HepG2 (cell line): Measurements from ENCODE around the gene SLC22A9. TPM values are rescaled to one million over a fixed set of nuclear protein-coding genes. Genes with fewer than 3 reads are reported as not detected.

Source experiments
- CBFB ChIP-seq: sonication (generic); formaldehyde crosslinking; IDR thresholded peaks from 2 replicates; pipeline ENCODE4 v1.4.0; 2020; ENCODE audit warnings: missing genetic modification reagents
- FOXA3 ChIP-seq: IDR thresholded peaks from 2 replicates; pipeline ENCODE4 v1.6.1; 2016; ENCODE audit warnings: missing genetic modification reagents, missing compliant biosample characterization
- KDM5A ChIP-seq: fragments of 200-600 bp; sonication (generic); IDR thresholded peaks from 2 replicates; pipeline ENCODE4 v1.7.0; 2018; ENCODE audit warnings: antibody characterized with exemption, mild to moderate bottlenecking, low read length, borderline replicate concordance
- LCORL ChIP-seq, 2 experiments: fragments of 450-650 bp in 1 of 2; sonication (generic) in 1 of 2; formaldehyde crosslinking in 1 of 2; IDR thresholded peaks; 2 replicates each; pipeline versions ENCODE4 v1.5.0 to v1.6.1; 2017 to 2020; ENCODE audit warnings: antibody characterized with exemption in 1 of 2, missing genetic modification reagents in 1 of 2
- MEF2D ChIP-seq: sonication (generic); formaldehyde crosslinking; IDR thresholded peaks from 2 replicates; pipeline ENCODE4 v1.5.1; 2020; ENCODE audit warnings: mild to moderate bottlenecking, missing genetic modification reagents
- MYC ChIP-seq: sonication (generic); formaldehyde crosslinking; IDR thresholded peaks from 2 replicates; pipeline ENCODE4 v1.9.0; 2021; ENCODE audit warnings: missing genetic modification reagents, borderline replicate concordance
- NR2F6 ChIP-seq, 2 experiments: IDR thresholded peaks; 2 replicates each; pipeline ENCODE4 v1.6.1; 2016; ENCODE audit warnings: antibody characterized with exemption in 1 of 2, mild to moderate bottlenecking in 1 of 2
- RARA ChIP-seq: IDR thresholded peaks from 2 replicates; pipeline ENCODE4 v1.6.1; 2016; ENCODE audit warnings: missing genetic modification reagents, missing compliant biosample characterization
- SOX13 ChIP-seq, 3 experiments: fragments of 450-650 bp in 1 of 3; sonication (generic) in 1 of 3; formaldehyde crosslinking in 1 of 3; IDR thresholded peaks in 2 of 3; conservative IDR thresholded peaks in 1 of 3; 2 replicates each; pipeline versions ENCODE4 v1.5.0 to v1.6.1; 2016 to 2020; ENCODE audit warnings: antibody characterized with exemption in 1 of 3, mild to moderate bottlenecking in 1 of 3, missing compliant biosample characterization in 1 of 3, missing genetic modification reagents in 1 of 3, moderate library complexity in 1 of 3
- SOX5 ChIP-seq: IDR thresholded peaks from 2 replicates; pipeline ENCODE4 v1.6.1; 2016; ENCODE audit warnings: borderline replicate concordance
- SOX6 ChIP-seq, 2 experiments: fragments of 450-650 bp in 1 of 2; sonication (generic) in 1 of 2; formaldehyde crosslinking in 1 of 2; IDR thresholded peaks; 2 replicates each; pipeline versions ENCODE4 v1.4.0 to v1.6.1; 2017 to 2020; ENCODE audit warnings: antibody characterized with exemption in 1 of 2, mild to moderate bottlenecking in 1 of 2, missing genetic modification reagents in 1 of 2
- TEAD3 ChIP-seq: optimal IDR thresholded peaks from 2 replicates; pipeline ENCODE3; 2016; ENCODE audit warnings: borderline replicate concordance
- THAP11 ChIP-seq: IDR thresholded peaks from 2 replicates; pipeline ENCODE4 v1.6.1; 2016; ENCODE audit warnings: missing biosample characterization, missing genetic modification reagents
- ZFP1 ChIP-seq: IDR thresholded peaks from 2 replicates; pipeline ENCODE4 v1.6.1; 2016
- ZKSCAN5 ChIP-seq: sonication (generic); formaldehyde crosslinking; IDR thresholded peaks from 2 replicates; pipeline ENCODE4 v1.5.1; 2020; ENCODE audit warnings: mild to moderate bottlenecking, missing genetic modification reagents
- ZNF382 ChIP-seq: sonication (generic); formaldehyde crosslinking; IDR thresholded peaks from 2 replicates; pipeline ENCODE4 v1.5.0; 2020; ENCODE audit warnings: missing genetic modification reagents, mild to moderate bottlenecking, borderline replicate concordance
- ZNF569 ChIP-seq: sonication (generic); formaldehyde crosslinking; IDR thresholded peaks from 2 replicates; pipeline ENCODE4 v1.5.0; 2020; ENCODE audit warnings: mild to moderate bottlenecking, missing genetic modification reagents, moderate library complexity, borderline replicate concordance
- ZNF670 ChIP-seq: sonication (generic); formaldehyde crosslinking; IDR thresholded peaks from 2 replicates; pipeline ENCODE4 v1.8.0; 2022; ENCODE audit warnings: mild to moderate bottlenecking, missing genetic modification reagents, borderline replicate concordance
- ZSCAN29 ChIP-seq: sonication (generic); formaldehyde crosslinking; conservative IDR thresholded peaks from 2 replicates; pipeline ENCODE4 v1.4.0; 2020; ENCODE audit warnings: mild to moderate bottlenecking, missing genetic modification reagents
- polyA plus RNA-seq, 8 experiments: library from polyadenylated mRNA; depleted of rRNA in 3 of 8; stranded (reverse) in 7 of 8; unstranded in 1 of 8; fragments of >200 nt; fragmentation: Illumina TruSeq in 4 of 8; extraction: Trizol in 4 of 8; gene quantifications; 2 replicates each; pipeline versions ENCODE4 v1.2.1 to v1.2.3, GENCODE V29; 2011 to 2016; ENCODE audit warnings: low read depth in 4 of 8, missing spikeins in 1 of 8, mixed read lengths in 1 of 8; ENCODE audit not compliant: insufficient read depth in 1 of 8
- total RNA-seq, 5 experiments: library from RNA; depleted of rRNA; stranded (reverse); fragments of >200 nt; fragmentation: Illumina TruSeq; extraction: Trizol; gene quantifications; 2 replicates each; pipeline ENCODE4 v1.2.3, GENCODE V29; 2016; ENCODE audit warnings: low read depth in 1 of 5
- TF ChIP-seq, protein P1 (sequence below): sonication (generic); formaldehyde crosslinking; IDR thresholded peaks from 2 replicates; pipeline ENCODE4 v1.4.0; 2020; ENCODE audit warnings: missing genetic modification reagents
- TF ChIP-seq, protein P2 (sequence below): sonication (generic); formaldehyde crosslinking; conservative IDR thresholded peaks from 2 replicates; pipeline ENCODE4 v1.4.0; 2020; ENCODE audit warnings: mild to moderate bottlenecking, missing genetic modification reagents, moderate library complexity
- TF ChIP-seq, protein P3 (sequence below): sonication (generic); formaldehyde crosslinking; IDR thresholded peaks from 2 replicates; pipeline ENCODE4 v1.4.0; 2020; ENCODE audit warnings: missing genetic modification reagents

Gene SLC22A9
- total and polyA plus RNA-seq, 2 of the 13 experiments (the other 11 are each of a cell fraction or from before 2014, with no cell fraction given): 4.0 to 11.7 TPM

DNA sequence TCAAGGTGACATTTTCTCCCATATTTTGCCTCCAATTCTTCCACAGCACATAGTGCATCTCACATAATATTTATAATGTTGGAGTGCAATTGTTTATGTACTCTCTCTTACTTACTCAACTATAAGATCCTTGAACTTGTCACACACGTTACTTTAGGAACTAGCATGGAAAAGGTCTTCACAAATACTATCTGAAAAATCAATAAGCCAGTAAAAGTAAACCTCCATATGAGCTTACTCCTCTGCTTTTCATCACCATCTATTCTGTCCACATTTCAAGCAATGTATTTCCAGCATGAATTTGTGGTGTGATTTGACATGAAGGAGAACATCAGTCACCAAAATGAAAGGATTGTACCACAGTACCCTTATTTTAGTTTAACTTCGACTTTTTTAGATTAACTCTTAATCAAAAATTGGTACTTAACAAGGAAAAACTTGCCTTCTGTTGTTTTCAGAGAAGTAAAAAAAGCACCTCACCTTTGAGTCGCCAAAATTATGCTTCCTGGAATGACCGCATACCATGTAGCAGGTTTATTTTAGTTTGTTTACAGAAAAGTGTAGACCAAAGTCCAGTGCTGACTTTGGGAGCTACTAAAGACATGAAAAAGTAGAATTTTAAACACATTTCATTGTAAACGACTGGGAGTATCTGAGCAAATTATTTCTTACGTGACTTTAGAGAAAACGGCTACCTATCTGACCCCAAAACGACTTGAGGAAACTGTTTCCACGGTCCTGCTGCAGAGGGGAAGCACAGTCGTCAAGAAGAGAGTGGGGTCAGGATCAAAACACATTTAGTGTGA is at the start of gene SLC22A9 (continued):
- TF ChIP-seq CBFB (CRISPR knock-in tag) (peak; percentile 58; the same call in 1 of the 2 replicates), ZSCAN29 (CRISPR knock-in tag) (0 out of 2 replicates have a peak, but pooled peaks have one; percentile 64), TEAD3 (CRISPR knock-in tag) (peak; percentile 72), ZFP1 (CRISPR knock-in tag) (peak; percentile 83; the same call in 1 of the 2 replicates), ZNF569 (CRISPR knock-in tag) (no peak), ZNF382 (no peak), RARA (peak; percentile 83), MEF2D (CRISPR knock-in tag) (peak; percentile 85), SOX13 (IDR thresholded peaks at IDR 0.05) (no peak), SOX13 (CRISPR knock-in tag; conservative IDR thresholded peaks at IDR 0.05 in 1 of 2, IDR thresholded peaks at IDR 0.05 in 1 of 2) (peak in 1 of 2 experiments; percentile 59; a peak in 2 of 4 replicates), MYC (no peak), ZNF670 (CRISPR knock-in tag) (0 out of 2 replicates have a peak, but pooled peaks have one; percentile 20), ZKSCAN5 (CRISPR knock-in tag) (no peak), NR2F6 (IDR thresholded peaks at IDR 0.05) (peak; percentile 49; the same call in 1 of the 2 replicates), NR2F6 (CRISPR knock-in tag; IDR thresholded peaks at IDR 0.05) (peak; percentile 32; the same call in 1 of the 2 replicates), SOX6 (IDR thresholded peaks at IDR 0.05) (no peak), SOX6 (CRISPR knock-in tag; IDR thresholded peaks at IDR 0.05) (peak; percentile 64), KDM5A (0 out of 2 replicates have a peak, but pooled peaks have one; percentile 32), FOXA3 (CRISPR knock-in tag) (peak; percentile 59), LCORL (IDR thresholded peaks at IDR 0.05) (peak; percentile 74; the same call in 1 of the 2 replicates), LCORL (CRISPR knock-in tag; IDR thresholded peaks at IDR 0.05) (0 out of 2 replicates have a peak, but pooled peaks have one; percentile 27), THAP11 (CRISPR knock-in tag) (peak; percentile 3; the same call in 1 of the 2 replicates), SOX5 (CRISPR knock-in tag) (no peak)
- TF ChIP-seq, protein P1, sequence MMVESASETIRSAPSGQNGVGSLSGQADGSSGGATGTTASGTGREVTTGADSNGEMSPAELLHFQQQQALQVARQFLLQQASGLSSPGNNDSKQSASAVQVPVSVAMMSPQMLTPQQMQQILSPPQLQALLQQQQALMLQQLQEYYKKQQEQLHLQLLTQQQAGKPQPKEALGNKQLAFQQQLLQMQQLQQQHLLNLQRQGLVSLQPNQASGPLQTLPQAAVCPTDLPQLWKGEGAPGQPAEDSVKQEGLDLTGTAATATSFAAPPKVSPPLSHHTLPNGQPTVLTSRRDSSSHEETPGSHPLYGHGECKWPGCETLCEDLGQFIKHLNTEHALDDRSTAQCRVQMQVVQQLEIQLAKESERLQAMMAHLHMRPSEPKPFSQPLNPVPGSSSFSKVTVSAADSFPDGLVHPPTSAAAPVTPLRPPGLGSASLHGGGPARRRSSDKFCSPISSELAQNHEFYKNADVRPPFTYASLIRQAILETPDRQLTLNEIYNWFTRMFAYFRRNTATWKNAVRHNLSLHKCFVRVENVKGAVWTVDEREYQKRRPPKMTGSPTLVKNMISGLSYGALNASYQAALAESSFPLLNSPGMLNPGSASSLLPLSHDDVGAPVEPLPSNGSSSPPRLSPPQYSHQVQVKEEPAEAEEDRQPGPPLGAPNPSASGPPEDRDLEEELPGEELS (CRISPR knock-in tag): peak; percentile 23; the same call in 1 of the 2 replicates
- TF ChIP-seq, protein P2, sequence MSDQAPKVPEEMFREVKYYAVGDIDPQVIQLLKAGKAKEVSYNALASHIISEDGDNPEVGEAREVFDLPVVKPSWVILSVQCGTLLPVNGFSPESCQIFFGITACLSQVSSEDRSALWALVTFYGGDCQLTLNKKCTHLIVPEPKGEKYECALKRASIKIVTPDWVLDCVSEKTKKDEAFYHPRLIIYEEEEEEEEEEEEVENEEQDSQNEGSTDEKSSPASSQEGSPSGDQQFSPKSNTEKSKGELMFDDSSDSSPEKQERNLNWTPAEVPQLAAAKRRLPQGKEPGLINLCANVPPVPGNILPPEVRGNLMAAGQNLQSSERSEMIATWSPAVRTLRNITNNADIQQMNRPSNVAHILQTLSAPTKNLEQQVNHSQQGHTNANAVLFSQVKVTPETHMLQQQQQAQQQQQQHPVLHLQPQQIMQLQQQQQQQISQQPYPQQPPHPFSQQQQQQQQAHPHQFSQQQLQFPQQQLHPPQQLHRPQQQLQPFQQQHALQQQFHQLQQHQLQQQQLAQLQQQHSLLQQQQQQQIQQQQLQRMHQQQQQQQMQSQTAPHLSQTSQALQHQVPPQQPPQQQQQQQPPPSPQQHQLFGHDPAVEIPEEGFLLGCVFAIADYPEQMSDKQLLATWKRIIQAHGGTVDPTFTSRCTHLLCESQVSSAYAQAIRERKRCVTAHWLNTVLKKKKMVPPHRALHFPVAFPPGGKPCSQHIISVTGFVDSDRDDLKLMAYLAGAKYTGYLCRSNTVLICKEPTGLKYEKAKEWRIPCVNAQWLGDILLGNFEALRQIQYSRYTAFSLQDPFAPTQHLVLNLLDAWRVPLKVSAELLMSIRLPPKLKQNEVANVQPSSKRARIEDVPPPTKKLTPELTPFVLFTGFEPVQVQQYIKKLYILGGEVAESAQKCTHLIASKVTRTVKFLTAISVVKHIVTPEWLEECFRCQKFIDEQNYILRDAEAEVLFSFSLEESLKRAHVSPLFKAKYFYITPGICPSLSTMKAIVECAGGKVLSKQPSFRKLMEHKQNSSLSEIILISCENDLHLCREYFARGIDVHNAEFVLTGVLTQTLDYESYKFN (CRISPR knock-in tag): peak; percentile 97
- TF ChIP-seq, protein P3, sequence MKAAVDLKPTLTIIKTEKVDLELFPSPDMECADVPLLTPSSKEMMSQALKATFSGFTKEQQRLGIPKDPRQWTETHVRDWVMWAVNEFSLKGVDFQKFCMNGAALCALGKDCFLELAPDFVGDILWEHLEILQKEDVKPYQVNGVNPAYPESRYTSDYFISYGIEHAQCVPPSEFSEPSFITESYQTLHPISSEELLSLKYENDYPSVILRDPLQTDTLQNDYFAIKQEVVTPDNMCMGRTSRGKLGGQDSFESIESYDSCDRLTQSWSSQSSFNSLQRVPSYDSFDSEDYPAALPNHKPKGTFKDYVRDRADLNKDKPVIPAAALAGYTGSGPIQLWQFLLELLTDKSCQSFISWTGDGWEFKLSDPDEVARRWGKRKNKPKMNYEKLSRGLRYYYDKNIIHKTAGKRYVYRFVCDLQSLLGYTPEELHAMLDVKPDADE (CRISPR knock-in tag): no peak
